Posterior vena cava (tissue), 2 donors: Measurements from ENCODE around the gene NAP1L2. TPM values are rescaled to one million over a fixed set of nuclear protein-coding genes. Genes with fewer than 3 reads are reported as not detected.
"Not testable (repeated sequence)": the region's sequence is repeated elsewhere in the genome, so short reads cannot be mapped to it uniquely, and the experiment has no call there.

ENCODE experiments used
- DNase-seq: peaks from one replicate; pipeline ENCODE4 v3.0.0-alpha.2; 2020; ENCODE audit warnings: low spot score
- intact Hi-C, 2 donors: fragments of 100-400 bp; cut with DNase I; formaldehyde crosslinking; loops; one replicate each; pipeline versions ENCODE4 v1.14.1 to v1.14.2; 2022 to 2023
- long read RNA-seq, 2 donors: library from polyadenylated mRNA; unstranded; transcript quantifications; one replicate each; pipeline ENCODE4 v2.0.0, GENCODE V29; 2020 to 2021
- total RNA-seq, 2 donors: library from RNA; stranded (reverse); fragmentation: NEBNext Ultra II Directional; extraction: Animal tissue kit (Norgen Biotek cat#: 25700); gene quantifications; one replicate each; pipeline ENCODE4 v1.2.1, GENCODE V29; 2021
- donor health status: DM: yes; HTN: yes; CAD: no.
- donor health status: DM: yes; HTN: yes; CAD: no.

Gene NAP1L2, protein sequence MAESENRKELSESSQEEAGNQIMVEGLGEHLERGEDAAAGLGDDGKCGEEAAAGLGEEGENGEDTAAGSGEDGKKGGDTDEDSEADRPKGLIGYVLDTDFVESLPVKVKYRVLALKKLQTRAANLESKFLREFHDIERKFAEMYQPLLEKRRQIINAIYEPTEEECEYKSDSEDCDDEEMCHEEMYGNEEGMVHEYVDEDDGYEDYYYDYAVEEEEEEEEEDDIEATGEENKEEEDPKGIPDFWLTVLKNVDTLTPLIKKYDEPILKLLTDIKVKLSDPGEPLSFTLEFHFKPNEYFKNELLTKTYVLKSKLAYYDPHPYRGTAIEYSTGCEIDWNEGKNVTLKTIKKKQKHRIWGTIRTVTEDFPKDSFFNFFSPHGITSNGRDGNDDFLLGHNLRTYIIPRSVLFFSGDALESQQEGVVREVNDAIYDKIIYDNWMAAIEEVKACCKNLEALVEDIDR
- total RNA-seq = 1 to 10 TPM; 3.0 to 5.0 TPM
- long read RNA-seq, donor 1 = 0 reads
- long read RNA-seq, donor 2 = 0 reads

GRCh38 chrX:73214426-73215094 lies at the start of gene NAP1L2:
TSS of gene NAP1L2 (minus strand) at chrX:73214851. CDS start at chrX:73214492, 359 bp downstream.
- intact Hi-C loops = no loop called here
- no peak for DNase-seq

GRCh38 chrX:73262991-73263390 lies 48.3 kb upstream of the NAP1L2 start:
- intact Hi-C loops = no loop called here
- no peak for DNase-seq

DNA sequence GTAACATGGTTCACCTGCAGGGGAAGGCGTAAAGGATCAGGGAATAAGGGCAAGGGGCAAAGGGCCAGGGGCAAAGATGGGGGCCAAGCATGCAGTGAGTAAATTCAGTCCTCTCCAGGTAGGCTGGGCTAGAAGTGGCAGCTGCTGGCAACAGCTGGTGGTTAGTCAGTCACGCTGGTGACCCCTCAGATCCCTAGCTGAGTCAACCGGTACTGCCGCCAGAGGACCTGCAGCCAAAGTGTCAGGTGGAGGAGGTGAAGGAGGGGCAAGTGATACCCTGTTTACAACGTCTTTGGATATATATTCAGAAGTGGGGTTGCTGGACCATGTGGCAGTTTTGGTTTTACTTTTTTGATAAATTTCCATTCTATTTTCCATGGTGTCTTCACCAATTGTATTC lies 24.6 kb upstream of the NAP1L2 start:
- DNase-seq = no peak
- intact Hi-C loops = no loop called here

GRCh38 chrX:73217621-73218020 lies 3.0 kb upstream of the NAP1L2 start:
- intact Hi-C loops = no loop called here
- DNase-seq = no peak

GRCh38 chrX:73215246-73215645 lies 595 bp upstream of the NAP1L2 start:
- intact Hi-C loops = no loop called here
- no peak for DNase-seq

DNA sequence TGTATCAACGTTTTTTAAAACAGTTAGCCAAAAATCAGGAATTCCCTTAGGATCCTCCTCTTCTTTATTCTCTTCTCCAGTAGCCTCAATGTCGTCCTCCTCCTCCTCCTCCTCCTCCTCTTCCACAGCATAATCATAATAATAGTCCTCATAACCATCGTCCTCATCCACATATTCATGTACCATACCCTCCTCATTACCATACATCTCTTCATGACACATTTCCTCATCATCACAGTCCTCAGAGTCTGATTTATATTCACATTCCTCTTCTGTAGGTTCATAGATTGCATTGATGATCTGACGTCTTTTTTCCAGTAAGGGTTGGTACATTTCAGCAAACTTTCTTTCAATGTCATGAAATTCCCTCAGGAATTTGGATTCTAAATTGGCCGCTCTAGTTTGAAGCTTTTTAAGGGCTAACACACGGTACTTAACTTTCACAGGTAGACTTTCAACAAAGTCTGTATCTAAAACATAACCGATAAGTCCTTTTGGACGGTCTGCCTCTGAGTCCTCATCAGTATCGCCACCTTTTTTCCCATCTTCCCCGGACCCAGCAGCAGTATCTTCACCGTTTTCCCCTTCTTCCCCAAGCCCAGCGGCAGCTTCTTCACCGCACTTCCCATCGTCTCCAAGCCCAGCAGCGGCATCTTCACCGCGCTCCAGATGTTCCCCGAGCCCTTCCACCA lies 771 bp downstream of the NAP1L2 start:
- intact Hi-C loops = no loop called here
- DNase-seq = no peak

DNA sequence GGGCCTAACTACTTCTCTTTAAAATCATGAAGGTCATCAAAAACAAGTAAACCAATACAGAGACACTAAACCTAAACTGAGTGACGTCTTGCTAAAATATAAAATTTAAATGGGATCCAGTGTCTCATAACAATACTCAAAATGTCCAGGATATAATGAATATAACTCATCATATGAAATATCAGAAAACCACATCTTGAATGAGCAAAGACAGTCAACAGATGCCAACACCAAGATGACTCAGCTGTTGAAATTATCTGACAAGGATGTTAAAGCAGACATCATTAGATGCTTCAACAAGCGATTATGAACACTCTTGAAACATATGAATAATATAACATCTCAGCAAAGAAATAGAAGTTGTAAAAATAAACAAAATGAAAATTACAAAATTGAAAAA lies 8.3 kb downstream of the NAP1L2 start:
- intact Hi-C loops = no loop called here
- DNase-seq = no peak

DNA sequence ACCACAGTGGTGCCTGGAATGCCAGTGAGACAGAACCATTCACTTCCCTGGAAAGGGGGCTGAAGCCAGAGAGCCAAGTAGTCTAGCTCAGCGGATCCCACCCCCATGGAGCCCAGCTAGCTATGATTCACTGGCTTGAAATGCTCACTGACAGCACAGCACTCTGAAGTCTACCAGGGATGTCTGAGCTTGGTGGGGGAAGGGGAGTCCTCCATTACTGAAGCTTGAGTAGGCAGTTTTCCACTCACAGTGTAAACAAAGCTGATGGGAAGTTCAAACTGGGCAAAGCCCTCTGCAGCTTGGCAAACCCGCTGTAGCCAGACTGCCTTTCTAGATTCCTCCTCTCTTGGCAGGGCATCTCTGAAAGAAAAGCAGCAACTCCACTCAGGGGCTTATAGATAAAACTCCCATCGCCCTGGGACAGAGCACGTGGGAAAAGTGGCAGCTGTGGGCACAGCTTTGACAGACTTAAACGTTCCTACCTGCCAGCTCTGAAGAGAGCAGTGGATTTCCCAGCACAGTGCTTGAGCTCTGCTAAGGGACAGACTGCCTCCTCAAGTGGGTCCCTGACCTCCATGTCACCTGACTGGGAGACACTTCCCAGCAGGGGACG lies 32.0 kb downstream of the NAP1L2 start:
- DNase-seq = no peak
- intact Hi-C loops = no loop called here

DNA sequence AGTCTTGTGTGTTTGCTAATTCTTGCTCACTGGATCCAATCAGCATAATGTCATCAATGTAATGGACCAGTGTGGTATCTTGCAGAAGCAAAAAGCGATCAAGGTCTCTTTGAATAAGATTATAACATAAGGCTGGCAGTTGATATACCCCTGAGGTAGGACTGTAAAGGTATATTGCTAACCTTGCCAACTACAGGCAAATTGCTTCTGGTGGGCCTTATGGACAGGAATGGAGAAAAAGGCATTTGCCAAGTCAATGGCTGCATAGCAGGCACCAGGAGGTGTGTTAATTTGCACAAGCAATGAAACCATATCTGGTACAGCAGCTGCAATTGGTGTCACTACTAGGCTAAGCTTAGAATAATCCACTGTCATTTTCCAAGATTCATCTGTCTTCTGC lies 45.7 kb downstream of the NAP1L2 start:
- DNase-seq = not testable (repeated sequence)

More for the DNA sequence above, 45.7 kb downstream of the NAP1L2 start:
- intact Hi-C loops = not testable (repeated sequence)

Other genes starting within 250 kb of the NAP1L2 start
- not detected for gene PABPC1L2B, start 211.9 kb downstream of the NAP1L2 start, total RNA-seq
- not detected for gene PABPC1L2A, start 135.3 kb downstream of the NAP1L2 start, total RNA-seq
- gene CDX4, start 232.2 kb upstream of the NAP1L2 start, total RNA-seq = not detected